Amygdala (tissue), 56 donors: ENCODE measurements around the gene KXD1.

Experiments used
- DNase-seq, 56 donors: peaks; one replicate each; lab custom pipeline; 2025; lab: John Stamatoyannopoulos, UW

Gene KXD1

GRCh38 chr19:18610556-18611326, 53.1 kb downstream of the KXD1 start:
- DNase-seq = no peak

GRCh38 chr19:18611327-18612050, 53.8 kb downstream of the KXD1 start:
- DNase-seq = no peak

- peak in 2 of 56 donors; percentile 53 for DNase-seq
These were observed 54.5 kb downstream of the KXD1 start for GRCh38 chr19:18612051-18612771.

- peak in 43 of 56 donors; percentile 3 to 75 (median 46) for DNase-seq
These were observed 55.3 kb downstream of the KXD1 start, which contains the start of gene TMEM59L for GRCh38 chr19:18612772-18613588. TMEM59L (plus strand) TSS chr19:18612870; CDS start chr19:18612959, 89 bp downstream.

GRCh38 chr19:18613589-18614234, 56.0 kb downstream of the KXD1 start:
- peak in 7 of 56 donors; percentile 16 to 44 (median 21) for DNase-seq

- no peak for DNase-seq
These were observed 58.4 kb downstream of the KXD1 start for GRCh38 chr19:18616023-18616422.

- no peak for DNase-seq
These were observed 59.9 kb downstream of the KXD1 start for GRCh38 chr19:18617562-18617961.

- DNase-seq = no peak
These were observed 60.6 kb downstream of the KXD1 start for GRCh38 chr19:18618236-18618635.
